PFSK-1 (cell line): ENCODE results near the gene SEC14L1.

Experiments used
- POLR2AphosphoS5 ChIP-seq: IDR thresholded peaks from 2 replicates; pipeline ENCODE4 v1.6.1; 2012; ENCODE audit warnings: low read depth, mild to moderate bottlenecking, control low read depth, low read length, moderate library complexity
- SIN3A ChIP-seq: IDR thresholded peaks from 2 replicates; pipeline ENCODE4 v1.6.1; 2012; ENCODE audit warnings: mild to moderate bottlenecking, low read length, moderate library complexity, borderline replicate concordance; ENCODE audit not compliant: insufficient read depth
- TAF1 ChIP-seq: IDR thresholded peaks from 2 replicates; pipeline ENCODE4 v1.6.1; 2012; ENCODE audit warnings: low read length, control low read depth, borderline replicate concordance; ENCODE audit not compliant: insufficient read depth

GRCh38 chr17:77146882-77147281 lies 6.1 kb downstream of the SEC14L1 start:
- TF ChIP-seq POLR2AphosphoS5 (no peak), SIN3A (no peak), TAF1 (no peak)
